Measurements from ENCODE around the gene EIF4E2.

The EIF4E2 gene

GRCh38 chr2:232524771-232525170 lies 25.7 kb upstream of the EIF4E2 start:
- DNase-seq (ENCODE audit: extremely low spot score), result no peak
- no peak for TF ChIP-seq CTCF (IDR thresholded peaks at IDR 0.05; ENCODE audit: control extremely low read depth, extremely low read depth, low read depth, missing control alignments)
- ChIA-PET CTCF (no interaction called here), POLR2A (no interaction called here)

- no peak for TF ChIP-seq CTCF (IDR thresholded peaks at IDR 0.05; ENCODE audit: control extremely low read depth, extremely low read depth, low read depth, missing control alignments)
- DNase-seq (ENCODE audit: extremely low spot score), result no peak
- ChIA-PET CTCF (interaction anchor here (1.4 kb wide), 1 partner anchor 8 kb away, joined by 3 read pairs; no protein-coding TSS in a partner anchor), POLR2A (no interaction called here)
These were observed 25.3 kb upstream of the EIF4E2 start for GRCh38 chr2:232525199-232525598.

GRCh38 chr2:232525791-232526371 lies 24.6 kb upstream of the EIF4E2 start, which contains the start of gene CHRND:
CHRND (plus strand) TSS chr2:232526160; CDS start chr2:232526216, 56 bp downstream.
- CTCF ChIA-PET, result interaction anchor here (1.4 kb wide), 1 partner anchor 9 kb away, joined by 3 read pairs; no protein-coding TSS in a partner anchor
- no peak for DNase-seq (ENCODE audit: extremely low spot score)
- TF ChIP-seq CTCF (IDR thresholded peaks at IDR 0.05; ENCODE audit: control extremely low read depth, extremely low read depth, low read depth, missing control alignments), result no peak
- POLR2A ChIA-PET, result no interaction called here

- POLR2A ChIA-PET, result no interaction called here
- TF ChIP-seq CTCF (IDR thresholded peaks at IDR 0.05; ENCODE audit: control extremely low read depth, extremely low read depth, low read depth, missing control alignments), result no peak
- DNase-seq (ENCODE audit: extremely low spot score), result no peak
- CTCF ChIA-PET, result interaction anchor here (1.4 kb wide), 1 partner anchor 9 kb away, joined by 3 read pairs; no protein-coding TSS in a partner anchor
These were observed 24.0 kb upstream of the EIF4E2 start for GRCh38 chr2:232526372-232526941.

GRCh38 chr2:232527905-232528470 lies 22.5 kb upstream of the EIF4E2 start:
- TF ChIP-seq CTCF (IDR thresholded peaks at IDR 0.05; ENCODE audit: control extremely low read depth, extremely low read depth, low read depth, missing control alignments), result no peak
- POLR2A ChIA-PET, result no interaction called here
- DNase-seq (ENCODE audit: extremely low spot score), result no peak
- CTCF ChIA-PET, result interaction anchor here (1.0 kb wide), 1 partner anchor 201 kb away, joined by 3 read pairs; no protein-coding TSS in a partner anchor

- no peak for DNase-seq (ENCODE audit: extremely low spot score)
- no peak for TF ChIP-seq CTCF (IDR thresholded peaks at IDR 0.05; ENCODE audit: control extremely low read depth, extremely low read depth, low read depth, missing control alignments)
- CTCF ChIA-PET, result interaction anchor here (1.0 kb wide), 1 partner anchor 202 kb away, joined by 3 read pairs; no protein-coding TSS in a partner anchor
- POLR2A ChIA-PET, result no interaction called here
These were observed 21.6 kb upstream of the EIF4E2 start for GRCh38 chr2:232528746-232529460.

Measured in GM10248 (cell line).